Heart right ventricle (tissue), 16 donors: ENCODE measurements around the gene UQCRC2. TPM values are rescaled to one million over a fixed set of nuclear protein-coding genes. Genes with fewer than 3 reads are reported as not detected.

Experiments
- ATAC-seq, 8 donors: fragments of 200-7000 bp; cut with Tn5 transposase; one replicate each; pipeline ENCODE4 v1.9.1; 2020; ENCODE audit warnings: mild to moderate bottlenecking in 8 of 8, moderate library complexity in 8 of 8, moderate number of reproducible peaks in 1 of 8
- DNase-seq, 2 donors: peaks; one replicate each; pipeline ENCODE4 v3.0.0-alpha.2; 2020
- H3K27ac ChIP-seq, 10 donors: fragments of 200-600 bp; sonication (generic) in 2 of 10; one replicate each; pipeline versions ENCODE4 v1.5.0 to v1.8.0; 2020 to 2022; ENCODE audit warnings: mild to moderate bottlenecking in 3 of 10
- H3K27me3 ChIP-seq, 7 donors: fragments of 200-600 bp; one replicate each; pipeline ENCODE4 v1.8.0; 2021 to 2022; ENCODE audit warnings: mild to moderate bottlenecking in 2 of 7
- H3K36me3 ChIP-seq, 9 donors: fragments of 200-600 bp; sonication (generic) in 1 of 9; one replicate each; pipeline versions ENCODE4 v1.5.0 to v1.8.0; 2020 to 2022; ENCODE audit warnings: mild to moderate bottlenecking in 2 of 9
- H3K4me1 ChIP-seq, 9 donors: fragments of 200-600 bp; sonication (generic) in 1 of 9; one replicate each; pipeline versions ENCODE4 v1.5.0 to v1.8.0; 2020 to 2022; ENCODE audit warnings: mild to moderate bottlenecking in 4 of 9
- H3K4me3 ChIP-seq, 10 donors: fragments of 200-600 bp; sonication (generic) in 2 of 10; one replicate each; pipeline versions ENCODE4 v1.5.0 to v1.8.0; 2020 to 2022; ENCODE audit warnings: mild to moderate bottlenecking in 7 of 10, moderate library complexity in 2 of 10
- H3K9me3 ChIP-seq, 11 donors: fragments of 200-600 bp in 10 of 11; sonication (generic) in 2 of 11; one replicate each; pipeline versions ENCODE4 v1.5.0 to v1.8.0; 2013 to 2022; ENCODE audit warnings: mild to moderate bottlenecking in 2 of 11, control low read depth in 1 of 11, moderate library complexity in 1 of 11
- WGBS, 2 donors: extraction: QIAGEN DNeasy Blood & Tissue Kit; methylation state at CpG; one replicate each; pipeline ENCODE4 v1.1.7; 2013; ENCODE audit warnings: inconsistent platforms in 1 of 2; 5-methylcytosine and 5-hydroxymethylcytosine counted together
- intact Hi-C, 10 donors: fragments of 100-400 bp; cut with DNase I; formaldehyde crosslinking; loops; one replicate each; pipeline versions ENCODE4 v1.11.1 to v1.14.2; 2022
- polyA plus RNA-seq, 2 donors: library from polyadenylated mRNA; stranded (reverse); fragments of 200-250 nt; gene quantifications; one replicate each; pipeline ENCODE4 v1.2.3, GENCODE V29; 2013
- total RNA-seq, 10 donors: library from RNA; stranded (reverse); fragmentation: NEBNext Ultra II Directional in 3 of 10; extraction: Animal tissue kit (Norgen Biotek cat#: 25700) in 3 of 10; gene quantifications; one replicate each; pipeline versions ENCODE4 v1.2.1 to v1.2.4, GENCODE V29; 2021 to 2023
- TF ChIP-seq, protein P1 (sequence below), 9 donors: fragments of 200-600 bp; sonication (generic) in 2 of 9; IDR thresholded peaks; one replicate each; pipeline versions ENCODE4 v1.5.0 to v1.8.0; 2021 to 2022; ENCODE audit warnings: antibody characterized with exemption in 9 of 9, mild to moderate bottlenecking in 5 of 9, moderate library complexity in 1 of 9
- donor health status: Arrhythmogenic right ventricular cardiomyopathy.
- donor health status: ischemic (EF 13 %, LVEDD 7.1; RV severe dilation, severe dysfunction).
- donor health status: healthy with polysubstance abuse.
- donor health status: DM: no; HTN: yes; CAD: no.
- donor health status: DM: no; HTN: no; CAD: no.
- donor health status: ischemic (EF 25% LVEDD 6.9; RV normal size, moderate dysfunction).
- donor health status: ischemic (EF 25% LVEDD 5.7; RV mildly dilated, moderate dysfunction).
- donor health status: healthy.
- donor health status: DM: yes; HTN: yes; CAD: no.
- donor health status: Ischemic cardiomyopathy.
- donor health status: ischemic (EF 35%, LVEDD 5.7; RV mildly dilated, moderate dysfunction).
- donor health status: nonischemic (EF 11% LVEDD 7.7; RV severe dilation, severe dysfunction).
- donor health status: DM: yes; HTN: yes; CAD: no.
- donor health status: PGD.
- donor health status: ischemic (EF 29% LVEDD 5.4; RV normal size, mild dysfunction).
- donor health status: nonischemic (EF 23%, LVEDD 6.1; RV moderate dilation, normal function).

The UQCRC2 gene
- total and polyA plus RNA-seq, 12 donors = 183 to 1,183 (median 958) TPM

DNA sequence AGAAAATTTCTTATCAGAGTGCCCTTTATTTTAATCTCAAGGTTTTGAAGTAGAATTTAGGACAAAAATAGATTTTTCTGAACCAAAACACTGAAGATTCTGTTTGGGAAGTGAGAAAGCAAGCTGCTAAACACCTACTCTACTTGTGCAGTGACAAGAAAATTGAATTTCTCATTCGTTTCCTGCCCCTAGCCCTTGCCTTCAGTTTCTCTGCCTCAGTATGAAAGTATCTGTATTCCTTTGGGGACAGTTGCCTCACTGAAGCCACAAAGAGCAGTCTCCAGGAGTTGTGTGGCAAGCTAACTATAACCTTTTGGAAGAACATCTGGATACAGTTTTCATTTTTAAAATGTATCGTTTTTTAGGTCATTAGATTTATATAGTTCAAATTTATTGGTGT is 74.5 kb downstream of the UQCRC2 start:
- H3K4me1 ChIP-seq = peaks cover 0 to 42% (median 15%) of the 10 kb centered on the region in 9 donors
- TF ChIP-seq, protein P1, sequence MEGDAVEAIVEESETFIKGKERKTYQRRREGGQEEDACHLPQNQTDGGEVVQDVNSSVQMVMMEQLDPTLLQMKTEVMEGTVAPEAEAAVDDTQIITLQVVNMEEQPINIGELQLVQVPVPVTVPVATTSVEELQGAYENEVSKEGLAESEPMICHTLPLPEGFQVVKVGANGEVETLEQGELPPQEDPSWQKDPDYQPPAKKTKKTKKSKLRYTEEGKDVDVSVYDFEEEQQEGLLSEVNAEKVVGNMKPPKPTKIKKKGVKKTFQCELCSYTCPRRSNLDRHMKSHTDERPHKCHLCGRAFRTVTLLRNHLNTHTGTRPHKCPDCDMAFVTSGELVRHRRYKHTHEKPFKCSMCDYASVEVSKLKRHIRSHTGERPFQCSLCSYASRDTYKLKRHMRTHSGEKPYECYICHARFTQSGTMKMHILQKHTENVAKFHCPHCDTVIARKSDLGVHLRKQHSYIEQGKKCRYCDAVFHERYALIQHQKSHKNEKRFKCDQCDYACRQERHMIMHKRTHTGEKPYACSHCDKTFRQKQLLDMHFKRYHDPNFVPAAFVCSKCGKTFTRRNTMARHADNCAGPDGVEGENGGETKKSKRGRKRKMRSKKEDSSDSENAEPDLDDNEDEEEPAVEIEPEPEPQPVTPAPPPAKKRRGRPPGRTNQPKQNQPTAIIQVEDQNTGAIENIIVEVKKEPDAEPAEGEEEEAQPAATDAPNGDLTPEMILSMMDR (IDR thresholded peaks at IDR 0.05) = no peak
- peaks cover 0 to 16% (median 0%) of the 10 kb centered on the region in 9 donors for H3K36me3 ChIP-seq
- ATAC-seq (peak in 1 of 8 donors; percentile 42), DNase-seq (no peak)
- H3K27me3 ChIP-seq = no peaks in the 10 kb centered on the region
- 62 to 65% methylated on average over 2 of the region's 2 CpGs for WGBS, 2 donors
- no peak overlapping the region for H3K4me3 ChIP-seq
- no peak overlapping the region for H3K27ac ChIP-seq
- intact Hi-C loops = no loop called here
- peaks cover 0 to 8% (median 0%) of the 10 kb centered on the region in 11 donors for H3K9me3 ChIP-seq

DNA sequence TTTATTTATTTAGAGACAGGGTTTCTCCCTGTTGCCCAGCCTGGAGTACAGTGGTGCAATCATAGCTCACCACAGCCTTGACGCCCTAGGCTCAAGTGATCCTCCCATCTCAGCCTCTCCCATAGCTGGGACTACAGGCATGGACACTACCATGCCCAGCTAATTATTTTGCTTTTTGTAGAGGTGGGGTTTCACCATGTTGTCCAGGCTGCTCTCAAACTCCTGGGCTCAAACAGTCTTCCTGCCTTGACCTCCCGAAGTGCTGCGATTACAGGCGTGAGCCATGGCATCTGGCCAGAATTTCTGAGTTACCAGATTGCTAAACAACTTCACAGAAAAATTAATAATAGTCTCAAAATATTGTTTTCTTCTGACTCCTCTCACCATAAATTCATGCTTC is 76.5 kb downstream of the UQCRC2 start:
- Histone ChIP-seq H3K4me1 (peaks cover 0 to 35% (median 15%) of the 10 kb centered on the region in 9 donors), H3K27ac (no peak overlapping the region), H3K4me3 (no peak overlapping the region), H3K36me3 (peaks cover 0 to 16% (median 0%) of the 10 kb centered on the region in 9 donors), H3K27me3 (no peaks in the 10 kb centered on the region), H3K9me3 (peaks cover 0 to 8% (median 0%) of the 10 kb centered on the region in 11 donors)
- DNase-seq (no peak), ATAC-seq (no peak)
- 83 to 85% methylated on average over 4 of the region's 4 CpGs for WGBS, 2 donors
- intact Hi-C loops = no loop called here
- TF ChIP-seq, protein P1 (IDR thresholded peaks at IDR 0.05) = no peak

DNA sequence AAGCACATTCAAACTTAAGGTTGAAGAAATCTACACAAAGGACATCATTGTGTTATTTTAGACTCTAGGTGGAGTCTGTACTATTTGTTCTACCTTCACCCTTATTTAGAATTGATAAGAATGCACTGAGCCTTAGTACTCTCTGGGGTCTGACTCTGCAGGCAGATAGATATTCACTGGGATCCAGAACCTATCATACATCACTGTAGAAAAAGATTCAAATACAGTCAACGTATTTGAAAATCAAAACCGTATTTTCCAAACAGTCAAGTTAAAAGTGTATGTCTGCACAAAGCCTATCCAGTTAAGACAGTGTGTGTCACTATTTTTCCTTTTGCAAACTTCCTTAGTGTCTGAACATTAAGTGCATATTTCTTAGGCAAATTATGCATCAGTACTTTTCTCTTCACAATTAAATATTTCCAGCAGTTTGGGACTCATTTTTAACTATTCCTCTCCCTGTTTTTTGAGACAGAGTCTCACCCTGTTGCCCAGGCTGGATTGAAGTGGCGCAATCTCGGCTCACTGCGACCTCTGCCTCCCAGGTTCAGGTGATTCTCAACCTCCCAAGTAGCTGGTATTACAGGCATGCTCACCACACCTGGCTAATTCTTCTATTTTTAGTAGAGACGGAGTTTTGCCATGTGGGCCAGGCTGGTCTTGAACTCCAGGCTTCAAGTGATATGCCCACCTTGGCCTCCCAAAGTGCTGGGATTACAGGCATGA is 77.1 kb downstream of the UQCRC2 start:
- H3K27ac ChIP-seq = no peak overlapping the region
- TF ChIP-seq, protein P1 (IDR thresholded peaks at IDR 0.05) = no peak
- H3K4me3 ChIP-seq = no peak overlapping the region
- 93 to 95% methylated on average over 6 of the region's 6 CpGs for WGBS, 2 donors
- intact Hi-C loops = no loop called here
- ATAC-seq = peak in 1 of 8 donors; percentile 29
- H3K27me3 ChIP-seq = no peaks in the 10 kb centered on the region
- peaks cover 0 to 41% (median 17%) of the 10 kb centered on the region in 9 donors for H3K4me1 ChIP-seq
- peaks cover 0 to 19% (median 0%) of the 10 kb centered on the region in 9 donors for H3K36me3 ChIP-seq
- no peak for DNase-seq
- peaks cover 0 to 8% (median 0%) of the 10 kb centered on the region in 11 donors for H3K9me3 ChIP-seq

DNA sequence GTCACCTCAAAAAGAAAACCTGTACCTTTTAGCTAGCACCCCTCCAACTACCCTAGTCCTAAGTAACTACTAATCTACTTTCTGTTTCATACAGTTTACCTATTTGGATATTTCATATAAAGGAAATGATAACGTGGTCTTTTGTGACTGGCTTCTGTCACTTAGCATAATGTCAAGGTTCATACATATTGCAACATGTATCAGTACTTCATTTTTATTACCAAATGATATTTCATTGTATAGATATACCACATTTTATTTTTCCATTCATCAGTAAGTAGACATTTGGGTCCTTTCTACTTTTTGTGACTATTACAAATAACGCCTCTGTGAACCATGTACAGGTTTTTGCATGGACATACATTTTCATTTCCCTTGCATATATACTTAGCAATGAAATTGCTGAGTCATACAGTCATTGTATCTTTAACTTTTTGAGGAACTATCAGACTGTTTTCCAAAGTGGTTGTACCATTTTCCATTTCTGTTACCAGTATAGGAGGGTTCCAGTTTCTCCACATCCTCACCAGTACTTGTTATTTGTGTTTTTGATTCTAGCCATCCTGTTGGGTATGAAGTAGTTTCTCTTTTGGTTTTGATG is 78.4 kb downstream of the UQCRC2 start:
- H3K4me1 ChIP-seq = peaks cover 0 to 36% (median 17%) of the 10 kb centered on the region in 9 donors
- TF ChIP-seq, protein P1 (IDR thresholded peaks at IDR 0.05) = no peak
- WGBS, 2 donors = 87 to 90% methylated on average over 2 of the region's 2 CpGs
- DNase-seq (no peak), ATAC-seq (no peak)
- H3K27ac ChIP-seq = no peak overlapping the region
- H3K9me3 ChIP-seq = peaks cover 0 to 8% (median 0%) of the 10 kb centered on the region in 11 donors
- no peak overlapping the region for H3K4me3 ChIP-seq
- intact Hi-C loops = no loop called here
- no peaks in the 10 kb centered on the region for H3K27me3 ChIP-seq
- H3K36me3 ChIP-seq = peaks cover 0 to 25% (median 0%) of the 10 kb centered on the region in 9 donors

Other genes starting within 250 kb of the UQCRC2 start
- 10 to 100 TPM; 26.1 to 43.8 (median 31.2) TPM for gene NPIPB4, start 95.6 kb upstream of the UQCRC2 start, total RNA-seq
- gene NPIPB4, start 95.6 kb upstream of the UQCRC2 start, polyA plus RNA-seq = 10 to 100 TPM in 1 of 2 donors, 1 to 10 TPM in 1; 6.9 to 29.0 TPM
- gene PDZD9, start 47.8 kb downstream of the UQCRC2 start, total RNA-seq = not detected
- not detected for gene PDZD9, start 47.8 kb downstream of the UQCRC2 start, polyA plus RNA-seq
- gene MOSMO, start 54.8 kb downstream of the UQCRC2 start, total RNA-seq = 10 to 100 TPM in 8 of 10 donors, 1 to 10 TPM in 2; 9.8 to 13.0 (median 11.3) TPM
- gene MOSMO, start 54.8 kb downstream of the UQCRC2 start, polyA plus RNA-seq = 10 to 100 TPM in 1 of 2 donors, 1 to 10 TPM in 1; 7.5 to 12.6 TPM
- gene VWA3A, start 139.2 kb downstream of the UQCRC2 start, total RNA-seq = 1 to 10 TPM in 1 of 10 donors, under 1 TPM in 8, not detected in 1; 0.25 to 1.1 (median 0.31) TPM
- under 1 TPM; 0.01 to 0.22 TPM for gene VWA3A, start 139.2 kb downstream of the UQCRC2 start, polyA plus RNA-seq
- gene SDR42E2, start 209.1 kb downstream of the UQCRC2 start, total RNA-seq = under 1 TPM in 1 of 10 donors, not detected in 9; 0.09 TPM
- under 1 TPM in 1 of 2 donors, not detected in 1; 0.15 TPM for gene SDR42E2, start 209.1 kb downstream of the UQCRC2 start, polyA plus RNA-seq